Neuronal stem cell (in vitro differentiated cells): Measurements from ENCODE around the gene CNP.

Experiments
- DNase-seq: peaks from one replicate; pipeline ENCODE4 v3.0.0-alpha.2; 2013; ENCODE audit warnings: low spot score
- H2AFZ ChIP-seq: one replicate; pipeline ENCODE4 v1.6.1; 2013; ENCODE audit warnings: mild to moderate bottlenecking, low read length, inconsistent platforms
- H2AK5ac ChIP-seq: 2 replicates; pipeline ENCODE4 v1.6.1; 2013; ENCODE audit warnings: low read depth, mild to moderate bottlenecking, inconsistent platforms, low read length, moderate library complexity, mixed read lengths
- H2BK120ac ChIP-seq: 2 replicates; pipeline ENCODE4 v1.6.1; 2013; ENCODE audit warnings: low read depth, mild to moderate bottlenecking, inconsistent platforms, low read length, moderate library complexity, mixed read lengths
- H2BK12ac ChIP-seq: one replicate; pipeline ENCODE4 v1.6.1; 2013; ENCODE audit warnings: low read length, inconsistent platforms
- H2BK15ac ChIP-seq: 2 replicates; pipeline ENCODE4 v1.6.1; 2013; ENCODE audit warnings: mild to moderate bottlenecking, low read length, inconsistent platforms, mixed read lengths
- H2BK5ac ChIP-seq: one replicate; pipeline ENCODE4 v1.6.1; 2013; ENCODE audit warnings: inconsistent platforms, mild to moderate bottlenecking, low read length, moderate library complexity
- H3K14ac ChIP-seq: one replicate; pipeline ENCODE4 v1.6.1; 2013; ENCODE audit warnings: low read length, inconsistent platforms
- H3K18ac ChIP-seq: 2 replicates; pipeline ENCODE4 v1.6.1; 2013; ENCODE audit warnings: low read length, inconsistent platforms
- H3K23ac ChIP-seq: 2 replicates; pipeline ENCODE4 v1.6.1; 2013; ENCODE audit warnings: low read depth, mild to moderate bottlenecking, mixed read lengths, low read length, inconsistent platforms; ENCODE audit not compliant: poor library complexity
- H3K27ac ChIP-seq: replicated peaks from 3 replicates; pipeline ENCODE4 v1.5.1; 2013; ENCODE audit warnings: low read length, inconsistent platforms
- H3K27me3 ChIP-seq, 3 experiments: 2 replicates each; pipeline ENCODE4 v1.6.1; 2013; ENCODE audit warnings: low read length in 3 of 3, mild to moderate bottlenecking in 2 of 3, inconsistent platforms in 1 of 3, low read depth in 1 of 3, mixed read lengths in 1 of 3, moderate library complexity in 1 of 3; ENCODE audit not compliant: control insufficient read depth in 3 of 3, insufficient read depth in 3 of 3
- H3K36me3 ChIP-seq, 2 donors: replicated peaks in 1 of 2; 2 replicates each; pipeline ENCODE4 v1.6.1; 2013; ENCODE audit warnings: low read length in 2 of 2; ENCODE audit not compliant: control insufficient read depth in 2 of 2, insufficient read depth in 2 of 2
- H3K4ac ChIP-seq: 2 replicates; pipeline ENCODE4 v1.6.1; 2013; ENCODE audit warnings: inconsistent platforms, mild to moderate bottlenecking, low read length, moderate library complexity
- H3K4me1 ChIP-seq, 2 donors: 1 replicate in 1 of 2; 2 replicates in 1 of 2; pipeline ENCODE4 v1.6.1; 2013; ENCODE audit warnings: low read length in 2 of 2, low read depth in 1 of 2; ENCODE audit not compliant: control insufficient read depth in 2 of 2, insufficient read depth in 1 of 2
- H3K4me2 ChIP-seq: one replicate; pipeline ENCODE4 v1.6.1; 2013; ENCODE audit warnings: mild to moderate bottlenecking, low read length, inconsistent platforms; ENCODE audit not compliant: insufficient read depth, poor library complexity, severe bottlenecking
- H3K4me3 ChIP-seq, 2 donors: 2 replicates each; pipeline ENCODE4 v1.5.1; 2013; ENCODE audit warnings: low read length in 2 of 2, mild to moderate bottlenecking in 2 of 2, inconsistent platforms in 1 of 2, moderate library complexity in 1 of 2
- H3K79me1 ChIP-seq: one replicate; pipeline ENCODE4 v1.6.1; 2013; ENCODE audit warnings: low read depth, mild to moderate bottlenecking, inconsistent platforms, low read length, moderate library complexity
- H3K9ac ChIP-seq: one replicate; pipeline ENCODE4 v1.6.1; 2013; ENCODE audit warnings: mild to moderate bottlenecking, low read depth, low read length, inconsistent platforms; ENCODE audit not compliant: poor library complexity
- H3K9me3 ChIP-seq, 2 donors: replicated peaks in 1 of 2; 2 replicates each; pipeline versions ENCODE3 to v1.6.1; 2013; ENCODE audit warnings: low read length in 2 of 2, mild to moderate bottlenecking in 2 of 2, inconsistent platforms in 1 of 2, low read depth in 1 of 2, mixed read lengths in 1 of 2, moderate library complexity in 1 of 2; ENCODE audit not compliant: control insufficient read depth in 2 of 2, insufficient read depth in 1 of 2
- H4K8ac ChIP-seq: one replicate; pipeline ENCODE4 v1.6.1; 2013; ENCODE audit warnings: low read depth, mild to moderate bottlenecking, inconsistent platforms, low read length, moderate library complexity
- H4K91ac ChIP-seq: one replicate; pipeline ENCODE4 v1.6.1; 2013; ENCODE audit warnings: low read length, low read depth, mild to moderate bottlenecking, inconsistent platforms; ENCODE audit not compliant: poor library complexity
- WGBS, 2 donors: extraction: QIAGEN DNeasy Blood & Tissue Kit; methylation state at CpG; one replicate each; pipeline ENCODE4 v1.1.7; 2013; ENCODE audit warnings: missing lambda C conversion rate in 2 of 2, mixed read lengths in 1 of 2; ENCODE audit not compliant: insufficient read length in 2 of 2, insufficient replicate concordance in 1 of 2; ENCODE audit errors: extremely low coverage in 2 of 2; 5-methylcytosine and 5-hydroxymethylcytosine counted together

Gene CNP

DNA sequence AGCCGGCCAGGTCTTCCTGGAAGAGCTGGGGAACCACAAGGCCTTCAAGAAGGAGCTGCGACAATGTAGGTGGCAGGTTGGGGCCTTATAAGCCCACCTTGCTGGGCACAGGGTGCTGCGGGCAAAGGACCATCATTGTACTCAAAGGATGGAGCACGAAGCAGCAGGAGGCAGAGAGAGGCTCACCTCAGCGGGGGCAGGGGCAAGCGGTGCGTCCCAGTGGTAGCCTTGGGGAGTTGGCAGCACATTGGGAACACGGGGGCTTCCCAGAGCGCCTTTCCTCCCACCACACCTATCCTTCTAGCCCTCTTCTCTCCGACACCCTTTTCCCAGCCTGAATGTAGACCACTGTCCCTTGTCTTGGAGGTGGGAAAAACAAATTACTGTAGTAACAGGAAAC, 2.1 kb downstream of the CNP start:
- no peak overlapping the region for H2BK120ac ChIP-seq
- no peak for DNase-seq
- H3K36me3 ChIP-seq, result peaks cover 35 to 61% of the 10 kb centered on the region in 2 donors

GRCh38 chr17:41970901-41971331, 4.3 kb downstream of the CNP start:
- Histone ChIP-seq H4K8ac (no peak overlapping the region), H2BK120ac (no peak overlapping the region), H3K4me2 (no peak overlapping the region), H2AK5ac (no peak overlapping the region), H3K14ac (no peak overlapping the region), H3K18ac (no peak overlapping the region), H2BK12ac (no peak overlapping the region), H3K4me3 (no peak overlapping the region), H3K27ac (no peak overlapping the region), H3K9ac (no peak overlapping the region), H2BK5ac (no peak overlapping the region), H3K9me3 (peaks cover 4 to 12% of the 10 kb centered on the region in 2 donors), H3K27me3 (no peaks in the 10 kb centered on the region), H3K79me1 (peaks cover 7% of the 10 kb centered on the region), H2BK15ac (no peak overlapping the region), H3K4me1 (peaks cover 7 to 10% of the 10 kb centered on the region in 2 donors), H2AFZ (no peak overlapping the region), H3K36me3 (peaks cover 56 to 83% of the 10 kb centered on the region in 2 donors), H3K4ac (no peak overlapping the region), H4K91ac (no peak overlapping the region), H3K23ac (no peak overlapping the region)
- WGBS, 2 donors, result no CpG with 5 or more reads among the region's 5 CpGs
- DNase-seq, result no peak

More for the DNA sequence above, 2.1 kb downstream of the CNP start:
- H3K4me2 ChIP-seq, result no peak overlapping the region
- no peaks in the 10 kb centered on the region for H3K27me3 ChIP-seq
- no CpG with 5 or more reads among the region's 10 CpGs for whole genome bisulfite sequencing, 2 donors
- H3K9ac ChIP-seq, result no peak overlapping the region
- peaks cover 4 to 12% of the 10 kb centered on the region in 2 donors for H3K9me3 ChIP-seq
- no peak overlapping the region for H2BK5ac ChIP-seq
- no peak overlapping the region for H3K27ac ChIP-seq
- H3K4ac ChIP-seq, result no peak overlapping the region
- no peak overlapping the region for H3K14ac ChIP-seq
- no peak overlapping the region for H2BK15ac ChIP-seq
- no peak overlapping the region for H4K91ac ChIP-seq
- peak overlapping the region; percentile 90 for H3K23ac ChIP-seq
- H3K18ac ChIP-seq, result no peak overlapping the region
- H2AK5ac ChIP-seq, result peak overlapping the region; percentile 5
- H2AFZ ChIP-seq, result no peak overlapping the region
- H4K8ac ChIP-seq, result no peak overlapping the region
- H3K79me1 ChIP-seq, result peaks cover 7% of the 10 kb centered on the region
- H3K4me1 ChIP-seq, result peaks cover 7 to 12% of the 10 kb centered on the region in 2 donors
- no peak overlapping the region for H3K4me3 ChIP-seq
- no peak overlapping the region for H2BK12ac ChIP-seq

DNA sequence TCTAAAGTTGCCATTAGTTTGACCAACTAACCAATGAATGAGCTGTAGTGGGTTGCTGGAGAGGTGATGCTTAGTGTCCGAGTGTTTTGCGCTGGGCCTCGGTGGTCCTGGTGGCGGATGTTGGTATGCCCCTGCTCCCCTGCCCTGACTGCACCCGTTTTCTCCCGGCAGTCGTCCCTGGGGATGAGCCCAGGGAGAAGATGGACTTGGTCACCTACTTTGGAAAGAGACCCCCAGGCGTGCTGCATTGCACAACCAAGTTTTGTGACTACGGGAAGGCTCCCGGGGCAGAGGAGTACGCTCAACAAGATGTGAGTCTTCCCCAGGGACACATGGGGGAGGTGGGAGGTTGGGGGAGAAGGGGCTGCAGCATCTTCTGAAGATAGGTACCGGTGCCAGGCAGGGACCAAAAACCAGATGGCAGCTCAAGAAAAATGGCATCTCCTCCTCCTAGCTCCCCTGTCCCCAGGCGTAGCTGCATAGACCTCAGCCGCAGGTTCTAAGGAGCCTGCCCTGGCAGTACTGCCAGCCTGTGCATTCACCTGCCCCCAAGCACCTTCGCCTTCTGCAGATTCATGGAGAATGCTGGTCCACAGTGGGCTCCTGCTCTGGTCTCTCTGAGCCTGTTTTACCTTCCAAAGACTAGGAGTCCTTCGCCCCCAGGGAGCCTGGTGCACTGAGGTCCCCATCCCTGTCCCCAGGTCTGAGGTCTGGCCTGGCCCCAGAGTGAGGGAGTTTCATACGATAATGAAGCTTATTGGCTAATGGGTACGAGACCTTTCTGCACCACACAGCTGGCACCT, 5.3 kb downstream of the CNP start:
- no peak overlapping the region for H3K27ac ChIP-seq
- no peak for DNase-seq
- H3K4me3 ChIP-seq, result no peak overlapping the region
- no peak overlapping the region for H2AFZ ChIP-seq
- no peaks in the 10 kb centered on the region for H3K27me3 ChIP-seq
- H2BK15ac ChIP-seq, result no peak overlapping the region
- peak overlapping the region; percentile 16 for H3K23ac ChIP-seq
- no CpG with 5 or more reads among the region's 18 CpGs for WGBS, 2 donors
- no peak overlapping the region for H2BK120ac ChIP-seq
- H3K9ac ChIP-seq, result no peak overlapping the region
- peaks cover 7% of the 10 kb centered on the region for H3K79me1 ChIP-seq
- peaks cover 4 to 12% of the 10 kb centered on the region in 2 donors for H3K9me3 ChIP-seq
- H3K4me1 ChIP-seq, result peaks cover 7% of the 10 kb centered on the region in 2 donors
- H3K14ac ChIP-seq, result no peak overlapping the region
- H4K8ac ChIP-seq, result no peak overlapping the region
- H4K91ac ChIP-seq, result no peak overlapping the region
- no peak overlapping the region for H2BK12ac ChIP-seq
- peaks cover 65 to 93% of the 10 kb centered on the region in 2 donors for H3K36me3 ChIP-seq
- no peak overlapping the region for H3K18ac ChIP-seq
- no peak overlapping the region for H2BK5ac ChIP-seq
- no peak overlapping the region for H3K4me2 ChIP-seq
- no peak overlapping the region for H3K4ac ChIP-seq
- no peak overlapping the region for H2AK5ac ChIP-seq

- no peak for DNase-seq
- Histone ChIP-seq H4K91ac (no peak overlapping the region), H2BK5ac (no peak overlapping the region), H3K4me3 (peak overlapping the region in 1 of 2 donors; percentile 8), H3K36me3 (peaks cover 72 to 99% of the 10 kb centered on the region in 2 donors), H3K9ac (peak overlapping the region; percentile 30), H2AK5ac (no peak overlapping the region), H3K4ac (no peak overlapping the region), H3K23ac (peak overlapping the region; percentile 50), H3K9me3 (peaks cover 4 to 10% of the 10 kb centered on the region in 2 donors), H3K27me3 (no peaks in the 10 kb centered on the region), H3K4me2 (no peak overlapping the region), H2BK12ac (no peak overlapping the region), H3K79me1 (peaks cover 3% of the 10 kb centered on the region), H4K8ac (peak overlapping the region; percentile 72), H2BK15ac (no peak overlapping the region), H3K14ac (no peak overlapping the region), H3K27ac (no peak overlapping the region), H2AFZ (no peak overlapping the region), H3K18ac (no peak overlapping the region), H3K4me1 (peaks cover under 1 to 2% of the 10 kb centered on the region in 2 donors), H2BK120ac (no peak overlapping the region)
- no CpG with 5 or more reads among the region's 22 CpGs for WGBS, 2 donors
Observed at GRCh38 chr17:41972571-41973407, 6.2 kb downstream of the CNP start.
